ENCODE results near the gene DPPA4.

DNA sequence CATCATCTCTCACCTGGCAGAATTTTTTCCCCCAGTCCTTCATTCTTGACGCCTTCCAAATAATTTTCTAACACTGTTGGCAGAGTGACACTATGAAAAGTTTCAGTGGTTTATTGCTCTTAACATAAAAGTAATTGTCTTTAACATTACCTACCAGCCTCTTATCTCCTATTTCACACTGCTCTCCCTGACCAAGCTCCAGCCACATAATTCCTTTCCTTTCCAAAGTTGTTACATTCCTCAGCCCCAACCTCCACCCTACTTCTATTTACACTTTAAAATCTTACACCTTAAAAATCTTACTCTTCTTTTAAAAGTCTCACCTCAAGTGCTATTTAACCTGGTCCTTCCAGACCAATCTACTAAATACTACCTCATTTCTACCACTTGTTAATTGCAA is 2.8 kb downstream of the DPPA4 start:
- TF ChIP-seq POLR2AphosphoS5 (IDR thresholded peaks at IDR 0.05), result no peak
- TF ChIP-seq CTCF (IDR thresholded peaks at IDR 0.05 in 8 of 11, conservative IDR thresholded peaks at IDR 0.05 in 3 of 11), result no peak
- no peak for TF ChIP-seq POLR2A (IDR thresholded peaks at IDR 0.05)

Measured in spleen (tissue), 7 donors.